Activated CD8-positive, alpha-beta memory T cell treated with anti-CD3 and anti-CD28 coated beads, Interleukin-2, amount 50 U/mL, for 24 hours (primary cell): ENCODE data around the gene RUSF1.
A peak's percentile ranks its signal among the peaks of the same experiment; 100 is the strongest.
"Not testable (repeated sequence)": the region's sequence is repeated elsewhere in the genome, so short reads cannot be mapped to it uniquely, and the experiment has no call there.

ENCODE experiments used
- DNase-seq: peaks from one replicate; pipeline ENCODE4 v3.0.0-alpha.2; 2020; ENCODE audit errors: extremely low read depth

RUSF1 gene

DNA sequence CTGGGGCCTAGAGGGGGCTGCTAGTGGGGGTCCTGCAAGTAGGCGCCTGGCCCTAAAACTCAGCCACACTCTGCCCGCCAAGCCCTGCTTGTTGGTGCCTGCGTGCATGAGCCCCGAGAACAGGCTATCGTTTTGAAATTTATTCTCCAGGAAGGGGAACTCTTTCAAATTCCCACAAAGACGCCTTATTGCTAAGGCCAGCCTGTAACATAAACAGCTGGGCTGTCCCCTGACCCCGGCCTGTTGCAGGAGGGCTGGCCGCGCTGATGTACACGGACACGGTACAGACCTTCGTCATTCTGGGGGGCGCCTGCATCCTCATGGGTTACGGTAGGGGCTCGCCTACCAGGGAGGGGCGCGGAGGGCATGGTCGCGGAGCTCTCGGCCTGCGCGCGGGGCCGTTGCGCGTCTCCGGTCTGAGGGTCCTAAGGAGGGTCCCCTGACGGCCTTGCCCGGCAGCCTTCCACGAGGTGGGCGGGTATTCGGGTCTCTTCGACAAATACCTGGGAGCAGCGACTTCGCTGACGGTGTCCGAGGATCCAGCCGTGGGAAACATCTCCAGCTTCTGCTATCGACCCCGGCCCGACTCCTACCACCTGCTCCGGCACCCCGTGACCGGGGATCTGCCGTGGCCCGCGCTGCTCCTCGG, 21.0 kb downstream of the RUSF1 start:
- DNase-seq: no peak

- DNase-seq: no peak
These were observed 22.1 kb downstream of the RUSF1 start for GRCh38 chr16:31486045-31486444.

DNA sequence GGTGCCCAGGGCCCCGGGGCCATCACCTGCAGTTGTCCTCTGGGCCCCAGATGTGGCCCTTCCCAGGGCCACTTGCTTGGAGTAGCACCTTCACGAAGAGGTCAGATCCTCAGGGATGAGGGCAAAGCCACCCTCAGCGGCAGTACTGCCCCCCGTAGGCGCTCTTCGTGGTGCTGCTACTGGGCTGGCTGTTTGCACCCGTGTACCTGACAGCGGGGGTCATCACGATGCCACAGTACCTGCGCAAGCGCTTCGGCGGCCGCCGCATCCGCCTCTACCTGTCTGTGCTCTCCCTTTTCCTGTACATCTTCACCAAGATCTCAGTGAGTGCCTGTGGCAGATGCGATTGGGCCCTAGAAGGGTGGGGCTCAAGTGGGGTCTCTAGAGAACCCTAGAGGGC, 22.6 kb downstream of the RUSF1 start:
- DNase-seq: no peak

DNA sequence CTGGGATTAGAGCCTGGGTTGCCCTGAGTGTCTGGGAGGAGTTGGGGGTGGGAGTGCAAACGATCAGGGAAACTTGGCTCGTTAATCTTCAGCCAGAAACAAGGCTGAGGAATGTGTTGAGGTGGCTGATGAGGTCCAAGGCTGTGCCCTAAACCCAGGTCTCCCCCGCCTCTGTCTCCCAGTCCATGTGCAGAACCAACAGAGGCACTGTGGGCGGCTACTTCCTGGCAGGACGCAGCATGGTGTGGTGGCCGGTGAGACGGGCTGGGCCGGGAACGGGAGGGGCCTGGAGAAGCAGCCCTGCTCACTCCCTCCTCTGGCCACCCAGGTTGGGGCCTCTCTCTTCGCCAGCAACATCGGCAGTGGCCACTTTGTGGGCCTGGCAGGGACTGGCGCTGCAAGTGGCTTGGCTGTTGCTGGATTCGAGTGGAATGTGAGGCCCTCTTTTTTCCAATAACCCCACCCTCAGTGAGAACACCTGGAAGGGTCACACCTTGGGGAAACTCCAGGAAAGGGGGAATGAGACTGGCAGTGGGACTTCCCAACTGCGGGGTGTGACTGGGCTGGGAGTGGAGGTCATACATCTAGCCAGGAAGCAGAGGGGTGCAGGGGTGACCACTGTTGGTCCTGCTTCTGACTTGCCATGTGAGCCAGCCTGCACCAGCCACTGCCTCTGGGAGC, 23.6 kb downstream of the RUSF1 start:
- DNase-seq: no peak

GRCh38 chr16:31484048-31484447, 24.1 kb downstream of the RUSF1 start:
- DNase-seq: not testable (repeated sequence)

- DNase-seq: no peak
These were observed 25.1 kb downstream of the RUSF1 start, which contains the start of gene SLC5A2 for GRCh38 chr16:31483081-31483480. TSS of gene SLC5A2 (plus strand) at chr16:31483123. CDS start at chr16:31483137, 14 bp downstream.

DNA sequence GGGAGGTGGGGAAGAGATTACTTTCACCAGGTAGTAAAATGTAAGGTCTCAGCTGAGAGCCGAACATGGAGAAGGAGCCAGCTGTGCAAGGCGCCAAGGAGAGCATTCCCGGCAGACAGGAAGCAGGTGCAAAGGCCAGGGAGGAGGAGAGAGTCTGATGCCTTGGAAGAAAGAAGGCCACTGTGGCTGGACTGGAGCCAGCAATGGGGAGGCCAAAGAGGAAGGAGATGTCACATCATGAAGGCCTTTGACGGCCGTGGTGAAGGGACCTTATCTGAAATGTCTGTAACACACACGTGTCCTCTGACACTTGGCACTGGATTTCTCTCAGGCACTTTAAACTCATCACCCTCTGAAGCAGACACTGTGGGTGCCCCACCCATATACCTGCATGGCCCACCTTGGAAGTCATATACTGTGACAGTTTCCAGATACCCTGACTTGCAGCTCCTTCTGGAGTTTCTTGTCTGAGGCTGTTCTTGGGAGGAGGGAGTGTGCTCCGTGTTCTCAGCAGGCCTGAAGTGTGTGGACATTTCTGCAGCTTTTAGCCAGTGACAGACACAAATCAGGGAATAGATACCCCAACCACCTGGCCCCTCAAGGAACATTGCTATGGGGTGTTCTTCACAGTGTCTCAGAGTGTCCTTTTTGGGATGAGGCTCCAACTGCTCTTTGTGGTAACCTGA, 27.2 kb downstream of the RUSF1 start:
- DNase-seq: no peak

DNA sequence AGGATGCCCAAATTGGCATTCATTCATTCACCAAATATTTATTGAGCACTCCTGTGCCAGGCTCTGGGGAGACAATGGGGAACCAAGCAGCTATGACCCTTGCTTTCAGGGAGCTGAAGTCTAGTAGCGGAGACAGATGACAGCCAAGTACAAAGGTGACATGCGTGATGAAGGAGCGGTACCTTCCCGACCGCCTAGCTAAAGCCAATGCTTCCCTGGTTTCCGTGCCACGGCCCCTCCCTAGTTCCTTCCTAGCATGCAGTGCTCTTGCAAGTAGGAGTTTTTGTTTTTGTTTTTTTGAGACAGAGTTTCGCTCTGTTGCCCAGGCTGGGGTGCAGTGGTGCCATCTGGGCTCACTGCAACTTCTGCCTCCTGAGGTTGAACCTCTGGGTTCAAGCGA, 28.4 kb downstream of the RUSF1 start:
- no peak for DNase-seq

GRCh38 chr16:31478956-31479355, 29.2 kb downstream of the RUSF1 start:
- no peak for DNase-seq

- DNase-seq: no peak
These were observed 30.7 kb downstream of the RUSF1 start for GRCh38 chr16:31477220-31478216.

DNA sequence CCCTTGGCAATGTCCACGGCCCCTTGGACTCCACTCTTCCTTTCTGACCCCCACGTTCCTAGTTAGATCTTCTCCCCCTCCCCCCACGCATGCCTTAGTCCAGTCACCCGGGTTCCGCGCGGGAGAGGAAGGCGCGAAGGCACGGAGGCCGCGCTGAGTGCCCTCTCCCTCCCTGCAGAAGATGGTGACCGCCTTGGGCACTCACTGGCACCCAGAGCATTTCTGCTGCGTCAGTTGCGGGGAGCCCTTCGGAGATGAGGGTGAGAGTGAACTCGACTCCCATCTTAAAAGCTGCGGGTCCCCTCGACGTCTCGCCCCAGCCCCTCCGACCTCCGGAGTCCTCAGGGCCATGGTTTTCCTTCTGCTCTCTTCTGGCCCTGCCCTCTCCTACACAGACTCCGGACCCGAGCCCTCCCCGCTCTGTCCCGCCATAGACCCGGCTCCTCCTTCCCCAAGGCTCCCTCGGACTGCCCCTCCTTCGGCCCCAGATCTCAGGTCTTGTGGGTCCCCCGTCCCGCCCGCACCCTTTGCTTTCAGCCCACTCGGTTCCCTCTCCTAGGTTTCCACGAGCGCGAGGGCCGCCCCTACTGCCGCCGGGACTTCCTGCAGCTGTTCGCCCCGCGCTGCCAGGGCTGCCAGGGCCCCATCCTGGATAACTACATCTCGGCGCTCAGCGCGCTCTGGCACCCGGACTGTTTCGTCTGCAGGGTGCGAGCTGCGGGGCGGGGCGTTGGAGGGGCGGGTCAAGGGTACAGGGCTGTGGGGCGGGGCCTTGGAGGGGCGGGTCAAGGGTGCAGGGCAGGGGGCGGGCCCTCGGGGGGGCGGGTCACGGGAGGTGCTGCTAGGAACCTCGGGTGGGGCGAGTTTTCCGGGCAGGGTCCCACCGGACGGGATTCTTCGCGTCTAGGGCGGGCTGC, 31.6 kb downstream of the RUSF1 start:
- peak; percentile 65 for DNase-seq

- no peak for DNase-seq
These were observed 32.3 kb downstream of the RUSF1 start for GRCh38 chr16:31475946-31476302.

DNA sequence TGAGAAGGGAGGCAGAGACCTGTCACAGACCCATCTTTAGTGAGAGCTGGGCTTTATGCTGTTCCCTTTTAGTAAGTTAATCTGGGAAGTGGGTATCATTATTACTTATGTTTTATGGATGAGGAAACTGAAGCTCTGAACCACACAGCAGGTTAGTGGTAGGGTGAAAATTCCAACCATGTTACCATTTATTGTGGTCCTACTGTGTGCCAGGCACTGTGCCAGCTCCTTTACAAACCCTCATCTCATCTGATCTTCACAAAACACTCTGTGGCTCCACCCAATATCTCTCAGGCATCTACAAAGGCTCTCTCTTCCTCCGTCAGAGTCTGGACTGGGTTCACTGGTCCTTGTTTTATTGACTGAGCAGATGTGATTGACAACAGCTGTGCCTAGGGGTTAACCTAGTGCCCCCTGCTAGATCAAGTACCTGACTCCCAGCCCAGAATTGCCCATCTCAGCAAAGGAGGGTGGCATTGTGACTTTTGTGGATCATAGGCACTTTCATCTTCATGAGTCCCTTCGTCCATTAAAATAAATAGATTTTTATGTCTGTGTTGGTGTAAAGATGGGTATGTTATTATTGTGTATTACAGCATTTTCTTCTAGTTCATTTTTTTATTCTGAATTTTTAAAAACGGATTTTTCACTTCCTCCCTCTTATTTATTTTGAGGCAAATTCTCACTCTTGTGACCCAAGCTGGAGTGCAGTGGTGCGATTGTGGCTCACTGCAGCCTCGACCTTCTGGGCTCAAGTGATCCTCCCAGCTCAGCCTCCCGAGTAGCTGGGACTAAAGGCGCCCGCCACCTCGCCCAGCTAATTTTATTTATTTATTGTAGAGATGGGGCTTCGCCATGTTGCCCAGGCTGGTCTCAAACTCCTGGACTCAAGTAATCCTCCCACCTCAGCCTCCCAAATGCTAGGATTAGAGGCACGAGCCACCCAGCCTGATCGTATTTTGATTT, 33.1 kb downstream of the RUSF1 start:
- no peak for DNase-seq

DNA sequence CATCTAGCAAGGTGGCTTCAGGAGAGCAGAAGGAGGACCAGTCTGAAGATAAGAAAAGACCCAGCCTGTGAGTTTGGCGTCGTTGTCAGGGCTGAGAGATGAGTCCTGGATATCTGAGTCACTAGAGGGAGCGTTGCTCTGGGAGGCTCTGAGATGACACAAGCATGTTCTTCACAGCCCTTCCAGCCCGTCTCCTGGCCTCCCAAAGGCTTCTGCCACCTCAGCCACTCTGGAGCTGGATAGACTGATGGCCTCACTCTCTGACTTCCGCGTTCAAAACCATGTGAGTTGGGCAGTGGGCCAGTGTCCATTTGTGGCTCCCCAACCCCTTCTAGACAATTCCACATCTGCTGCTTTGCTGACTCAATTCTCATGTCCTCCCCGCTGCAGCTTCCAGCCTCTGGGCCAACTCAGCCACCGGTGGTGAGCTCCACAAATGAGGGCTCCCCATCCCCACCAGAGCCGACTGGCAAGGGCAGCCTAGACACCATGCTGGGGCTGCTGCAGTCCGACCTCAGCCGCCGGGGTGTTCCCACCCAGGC, 33.9 kb downstream of the RUSF1 start:
- no peak for DNase-seq

DNA sequence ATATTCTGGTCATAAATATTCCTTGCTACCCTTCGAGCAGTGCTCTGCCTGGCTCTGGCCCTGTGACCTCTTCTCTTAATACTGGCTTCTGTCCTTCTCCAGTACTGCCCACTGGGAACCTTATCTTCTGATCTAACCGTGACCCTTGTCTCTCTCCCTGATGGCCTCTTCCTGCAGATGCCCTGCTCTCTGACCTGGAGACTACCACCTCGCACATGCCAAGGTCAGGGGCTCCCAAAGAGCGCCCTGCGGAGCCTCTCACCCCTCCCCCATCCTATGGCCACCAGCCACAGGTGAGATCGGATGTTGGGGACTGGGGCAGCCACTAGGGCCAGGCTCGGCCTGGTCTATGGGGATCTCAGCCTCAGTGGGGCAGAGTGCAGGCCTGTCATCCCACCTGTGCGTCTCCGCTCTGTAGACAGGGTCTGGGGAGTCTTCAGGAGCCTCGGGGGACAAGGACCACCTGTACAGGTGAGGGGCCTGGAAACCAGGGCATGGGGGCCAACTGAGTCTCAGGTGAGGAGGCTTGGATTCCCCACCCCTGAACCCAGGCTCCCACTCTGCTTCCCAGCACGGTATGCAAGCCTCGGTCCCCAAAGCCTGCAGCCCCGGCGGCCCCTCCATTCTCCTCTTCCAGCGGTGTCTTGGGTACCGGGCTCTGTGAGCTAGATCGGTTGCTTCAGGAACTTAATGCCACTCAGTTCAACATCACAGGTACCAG, 34.8 kb downstream of the RUSF1 start:
- DNase-seq: no peak

DNA sequence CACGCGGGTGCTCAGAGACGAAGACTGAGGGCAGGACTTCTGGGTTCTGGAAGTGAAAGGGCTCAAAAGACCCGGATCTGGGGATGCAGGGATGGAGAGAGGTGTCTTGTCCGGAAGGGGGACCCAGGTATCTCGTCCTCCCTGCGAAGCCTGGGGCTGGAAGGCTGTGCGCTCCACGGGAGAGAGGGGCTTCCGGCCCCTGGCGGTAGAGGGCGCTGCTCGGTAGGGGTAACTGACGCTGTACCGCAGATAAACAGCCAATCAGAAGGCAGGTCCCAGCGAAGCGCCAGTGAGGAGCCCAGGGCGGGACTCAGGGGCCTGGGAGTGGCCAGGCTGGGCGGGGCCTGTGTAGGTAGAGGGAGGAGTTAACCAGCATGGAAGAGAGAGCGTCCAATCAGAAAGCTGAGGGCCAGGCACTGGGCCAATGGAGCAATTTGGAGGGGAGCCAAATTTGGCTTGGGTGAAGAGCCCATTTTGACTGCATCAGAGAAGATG, 35.4 kb downstream of the RUSF1 start:
- DNase-seq: no peak

- DNase-seq: no peak
These were observed 36.1 kb downstream of the RUSF1 start, which contains the start of gene TGFB1I1 for GRCh38 chr16:31471875-31472708. TSS of gene TGFB1I1 (plus strand) at chr16:31472152. CDS start at chr16:31472189, 37 bp downstream.
